ENCODE data around the gene INHBC.
"Not testable (repeated sequence)": the region's sequence is repeated elsewhere in the genome, so short reads cannot be mapped to it uniquely, and the experiment has no call there.

INHBC gene, protein sequence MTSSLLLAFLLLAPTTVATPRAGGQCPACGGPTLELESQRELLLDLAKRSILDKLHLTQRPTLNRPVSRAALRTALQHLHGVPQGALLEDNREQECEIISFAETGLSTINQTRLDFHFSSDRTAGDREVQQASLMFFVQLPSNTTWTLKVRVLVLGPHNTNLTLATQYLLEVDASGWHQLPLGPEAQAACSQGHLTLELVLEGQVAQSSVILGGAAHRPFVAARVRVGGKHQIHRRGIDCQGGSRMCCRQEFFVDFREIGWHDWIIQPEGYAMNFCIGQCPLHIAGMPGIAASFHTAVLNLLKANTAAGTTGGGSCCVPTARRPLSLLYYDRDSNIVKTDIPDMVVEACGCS

DNA sequence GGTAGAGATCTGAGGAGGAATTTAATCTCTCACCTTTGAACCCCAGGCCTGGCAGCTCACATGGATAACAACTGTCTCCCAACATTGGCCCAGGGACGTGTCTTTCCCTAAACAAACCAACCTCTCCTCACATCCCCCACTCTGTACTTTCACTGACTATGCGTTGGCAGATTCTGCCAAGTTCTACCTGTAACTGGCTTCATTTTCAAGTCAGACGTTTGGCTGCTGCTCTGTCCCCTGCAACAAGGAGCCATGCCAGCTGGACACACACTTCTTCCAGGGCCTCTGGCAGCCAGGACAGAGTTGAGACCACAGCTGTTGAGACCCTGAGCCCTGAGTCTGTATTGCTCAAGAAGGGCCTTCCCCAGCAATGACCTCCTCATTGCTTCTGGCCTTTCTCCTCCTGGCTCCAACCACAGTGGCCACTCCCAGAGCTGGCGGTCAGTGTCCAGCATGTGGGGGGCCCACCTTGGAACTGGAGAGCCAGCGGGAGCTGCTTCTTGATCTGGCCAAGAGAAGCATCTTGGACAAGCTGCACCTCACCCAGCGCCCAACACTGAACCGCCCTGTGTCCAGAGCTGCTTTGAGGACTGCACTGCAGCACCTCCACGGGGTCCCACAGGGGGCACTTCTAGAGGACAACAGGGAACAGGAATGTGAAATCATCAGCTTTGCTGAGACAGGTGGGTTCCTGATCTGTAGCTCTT is at the start of gene INHBC:
INHBC (plus strand) TSS at position 268 of the 707 bp plus-strand sequence; CDS start at position 371, 103 bp downstream.
- no peak for FAIRE-seq

DNA sequence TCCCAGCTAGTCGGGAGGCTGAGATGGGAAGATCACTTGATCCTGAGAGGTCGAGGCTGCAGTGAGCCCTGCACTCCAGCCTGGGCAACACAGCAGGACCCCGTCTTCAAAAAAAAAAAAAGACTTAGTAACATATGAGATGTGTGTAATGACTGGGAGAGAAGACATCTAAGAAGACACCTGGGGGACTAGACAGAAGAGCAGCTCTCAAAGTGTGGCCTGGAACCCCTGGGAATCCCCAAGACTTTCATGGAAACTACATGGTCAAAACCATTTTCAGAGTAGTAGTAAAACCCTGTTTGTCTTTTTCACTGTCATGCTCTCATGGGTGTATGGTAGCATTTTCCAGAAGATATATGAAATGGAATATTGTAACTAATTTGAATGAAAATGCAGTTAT is 49.0 kb upstream of the INHBC start:
- no peak for FAIRE-seq

DNA sequence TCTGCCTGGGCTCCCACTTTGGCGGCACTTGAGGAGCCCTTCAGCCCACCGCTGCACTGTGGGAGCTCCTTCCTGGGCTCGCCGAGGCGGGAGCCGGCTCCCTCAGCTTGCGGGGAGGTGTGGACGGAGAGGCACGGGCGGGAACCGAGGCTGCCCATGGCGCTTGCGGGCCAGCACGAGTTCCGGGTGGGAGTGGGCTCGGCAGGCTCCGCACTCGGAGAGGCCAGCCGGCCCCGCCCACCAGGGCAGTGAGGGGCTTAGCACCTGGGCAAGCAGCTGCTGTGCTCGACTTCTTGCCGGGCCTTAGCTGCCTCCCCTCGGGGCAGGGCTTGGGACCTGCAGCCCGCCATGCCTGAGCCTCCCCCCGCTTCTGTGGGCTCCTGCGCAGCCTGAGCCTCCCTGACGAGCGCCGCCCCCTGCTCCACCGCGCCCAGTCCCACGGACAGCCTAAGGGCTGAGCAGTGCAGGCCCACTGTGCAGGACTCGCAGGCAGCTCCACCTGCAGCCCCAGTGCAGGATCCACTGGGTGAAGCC is 48.3 kb upstream of the INHBC start:
- FAIRE-seq, result no peak

DNA sequence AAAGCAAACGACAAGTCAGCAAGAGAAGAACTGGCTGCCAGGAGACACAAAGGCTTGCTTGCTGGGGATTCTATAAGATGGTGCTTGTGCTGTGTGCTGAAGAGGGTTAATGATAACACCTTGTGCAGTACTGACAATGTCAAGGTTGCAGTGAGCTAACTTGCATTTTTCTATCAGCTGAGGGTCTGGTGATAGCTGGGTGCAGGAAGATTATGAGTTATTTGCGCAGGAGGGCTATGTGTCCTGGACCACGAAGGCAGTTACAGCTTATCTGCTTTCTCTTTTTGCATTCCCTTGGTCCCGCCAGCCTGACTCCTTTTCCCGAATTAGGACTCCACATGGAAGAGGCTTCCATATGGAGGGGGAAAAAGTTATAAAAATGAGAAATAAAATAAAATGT is 46.2 kb upstream of the INHBC start:
- no peak for FAIRE-seq

DNA sequence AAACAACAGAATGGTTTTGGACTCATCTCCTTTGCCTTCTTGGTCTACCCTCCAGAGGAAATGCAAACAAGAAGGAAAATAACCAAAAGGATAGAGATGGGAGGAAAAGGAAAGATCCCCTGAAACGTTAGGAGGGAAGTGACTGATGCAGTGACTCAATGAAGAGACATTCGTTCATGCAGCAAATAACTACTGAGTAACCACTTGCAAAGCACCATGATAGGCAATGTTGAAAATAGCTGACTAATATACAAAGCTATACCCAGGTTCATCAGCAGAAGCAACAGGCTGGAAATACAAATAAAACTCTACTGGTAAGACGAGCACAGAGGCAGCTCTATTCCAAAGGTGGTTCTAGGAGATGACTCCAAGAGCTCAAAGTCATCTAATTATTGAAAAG is 45.6 kb upstream of the INHBC start:
- FAIRE-seq, result no peak

DNA sequence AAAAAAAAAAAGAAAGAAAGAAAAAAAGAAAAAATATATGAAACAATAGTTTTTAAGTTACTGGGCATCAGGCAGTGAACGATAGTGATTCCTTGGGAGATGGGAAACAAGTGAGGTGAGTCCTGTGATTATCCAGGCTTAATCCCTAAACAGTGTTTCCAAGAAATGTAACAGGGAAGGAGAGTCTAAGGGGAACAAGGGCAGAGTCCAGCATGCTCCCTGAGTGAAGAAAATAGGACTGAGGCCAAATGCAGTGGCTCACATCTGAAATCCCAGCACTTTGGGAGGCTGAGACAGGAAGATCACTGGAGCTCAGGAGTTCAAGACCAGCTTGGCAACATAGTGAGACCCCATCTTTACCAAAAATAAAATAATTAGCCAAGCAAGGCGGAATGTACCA is 44.4 kb upstream of the INHBC start:
- FAIRE-seq, result no peak

DNA sequence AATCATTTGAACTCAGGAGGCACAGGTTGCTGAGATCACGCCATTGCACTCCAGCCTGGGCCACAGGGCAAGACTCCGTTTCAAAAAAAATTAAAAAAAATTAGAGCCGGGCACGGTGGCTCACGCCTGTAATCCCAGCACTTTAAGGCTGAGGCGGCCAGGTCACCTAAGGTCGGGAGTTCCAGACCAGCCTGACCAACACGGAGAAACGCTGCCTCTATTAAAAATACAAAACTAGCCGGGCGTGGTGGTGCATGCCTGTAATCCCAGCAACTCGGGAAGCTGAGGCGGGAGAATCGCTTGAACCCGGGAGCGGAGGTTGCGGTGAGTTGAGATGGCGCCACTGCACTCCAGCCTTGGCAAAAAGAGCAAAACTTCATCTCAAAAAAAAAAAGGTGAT is 39.5 kb upstream of the INHBC start:
- FAIRE-seq, result no peak

DNA sequence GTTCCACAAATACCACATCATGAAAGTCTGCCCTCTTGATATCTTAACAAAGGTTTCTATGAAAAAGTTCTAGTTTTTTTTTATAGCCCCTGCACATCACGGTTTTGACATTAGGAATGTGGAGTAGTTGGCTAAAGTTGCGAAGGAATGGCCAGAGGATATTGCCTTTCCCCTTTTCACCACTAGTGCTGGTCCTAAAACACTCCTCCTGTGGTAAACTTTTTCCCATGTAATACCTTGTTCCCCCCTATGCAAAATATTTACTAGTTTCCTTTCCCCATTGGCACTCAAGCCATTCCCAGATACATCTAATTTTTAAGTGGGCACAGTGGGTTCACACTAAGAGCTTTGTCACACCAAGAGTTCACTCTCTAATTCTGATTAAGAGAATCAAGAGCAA is 37.1 kb upstream of the INHBC start:
- FAIRE-seq, result no peak

DNA sequence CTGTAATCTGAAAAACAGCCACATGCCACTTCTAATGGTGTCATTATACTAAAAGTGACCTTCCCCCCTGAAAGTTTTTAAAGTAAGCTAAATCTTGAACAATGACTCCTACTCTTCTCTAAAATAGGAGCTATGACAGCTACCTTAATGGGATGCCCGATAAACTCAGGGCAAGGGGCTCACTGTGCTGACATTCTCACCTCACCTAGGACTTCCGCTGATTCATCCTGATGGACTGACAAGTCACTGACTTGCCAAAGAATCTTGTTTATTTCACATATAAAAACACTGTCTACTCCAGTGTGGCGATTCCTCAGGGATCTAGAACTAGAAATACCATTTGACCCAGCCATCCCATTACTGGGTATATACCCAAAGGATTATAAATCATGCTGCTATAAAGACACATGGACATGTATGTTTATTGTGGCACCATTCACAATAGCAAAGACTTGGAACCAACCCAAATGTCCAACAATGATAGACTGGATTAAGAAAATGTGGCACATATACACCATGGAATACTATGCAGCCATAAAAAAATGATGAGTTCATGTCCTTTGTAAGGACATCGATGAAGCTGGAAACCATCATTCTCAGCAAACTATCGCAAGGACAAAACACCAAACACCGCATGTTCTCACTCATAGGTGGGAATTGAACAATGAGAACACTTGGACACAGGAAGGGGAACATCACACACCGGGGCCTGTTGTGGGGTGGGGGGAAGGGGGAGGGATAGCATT is 34.7 kb upstream of the INHBC start:
- not testable (repeated sequence) for FAIRE-seq

DNA sequence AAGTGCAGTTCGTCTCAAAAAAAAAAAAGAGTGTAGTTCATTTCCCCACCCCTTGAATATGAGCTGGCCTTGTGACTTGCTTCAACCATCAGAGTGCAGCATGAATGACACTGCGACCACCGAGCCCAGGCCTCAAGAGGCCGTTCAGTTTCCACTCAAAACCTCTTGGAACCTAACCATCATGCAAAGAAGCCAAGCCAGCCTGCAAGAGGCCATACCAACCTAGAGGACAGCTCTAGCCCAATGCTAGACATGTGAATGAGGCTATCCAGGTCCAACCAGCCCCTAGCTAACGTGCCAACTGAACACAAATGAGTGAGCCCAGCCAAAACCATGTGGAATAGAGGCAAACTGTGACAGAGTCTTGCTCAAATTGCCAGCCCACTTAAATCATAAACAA is 33.4 kb upstream of the INHBC start:
- no peak for FAIRE-seq

DNA sequence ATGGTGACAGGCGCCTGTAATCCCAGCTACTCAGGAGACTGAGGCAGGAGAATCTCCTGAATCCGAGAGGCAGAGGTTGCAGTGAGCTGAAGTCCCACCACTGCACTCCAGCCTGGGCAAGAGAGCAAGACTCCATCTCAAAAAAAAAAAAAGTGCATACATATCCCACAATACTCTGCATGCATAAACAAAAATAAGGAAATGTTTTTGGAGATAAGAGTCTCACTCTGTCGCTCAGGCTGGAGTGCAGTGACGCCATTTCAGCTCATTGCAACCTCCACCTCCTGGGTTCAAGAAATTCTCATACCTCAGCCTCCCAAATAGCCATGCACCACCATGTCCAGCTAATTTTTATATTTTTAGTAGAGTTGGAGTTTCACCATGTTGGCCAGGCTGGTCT is 32.4 kb upstream of the INHBC start:
- not testable (repeated sequence) for FAIRE-seq

DNA sequence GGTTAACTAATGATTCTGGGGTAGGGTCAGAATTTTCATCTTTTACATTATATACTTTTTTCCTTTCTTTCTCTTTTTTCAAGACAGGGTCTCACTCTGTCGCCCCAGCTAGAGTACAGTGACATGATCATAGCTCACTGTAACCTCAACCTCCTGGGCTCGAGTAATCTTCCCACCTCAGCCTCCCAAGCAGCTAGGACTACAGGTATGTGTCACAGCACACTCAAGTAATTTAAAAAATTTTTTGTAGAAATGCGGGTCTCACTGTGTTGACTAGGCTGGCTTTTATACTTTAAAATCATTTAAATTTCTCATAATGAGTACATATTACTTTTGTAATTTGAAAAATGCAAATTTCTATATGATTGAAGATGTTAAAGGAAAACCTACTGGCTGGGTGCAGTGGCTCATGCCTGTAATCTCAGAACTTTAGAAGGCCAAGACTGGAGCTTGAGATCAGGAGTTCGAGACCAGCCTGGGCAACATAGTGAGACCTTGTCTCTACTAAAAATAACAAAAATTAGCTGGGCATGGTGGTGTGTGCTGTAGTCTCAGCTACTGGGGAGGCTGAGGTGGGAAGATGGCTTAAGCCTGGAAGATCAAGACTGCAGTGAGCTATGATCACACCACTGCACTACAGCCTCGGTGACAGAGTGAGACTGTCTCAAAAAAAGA is 29.5 kb upstream of the INHBC start:
- FAIRE-seq, result no peak

DNA sequence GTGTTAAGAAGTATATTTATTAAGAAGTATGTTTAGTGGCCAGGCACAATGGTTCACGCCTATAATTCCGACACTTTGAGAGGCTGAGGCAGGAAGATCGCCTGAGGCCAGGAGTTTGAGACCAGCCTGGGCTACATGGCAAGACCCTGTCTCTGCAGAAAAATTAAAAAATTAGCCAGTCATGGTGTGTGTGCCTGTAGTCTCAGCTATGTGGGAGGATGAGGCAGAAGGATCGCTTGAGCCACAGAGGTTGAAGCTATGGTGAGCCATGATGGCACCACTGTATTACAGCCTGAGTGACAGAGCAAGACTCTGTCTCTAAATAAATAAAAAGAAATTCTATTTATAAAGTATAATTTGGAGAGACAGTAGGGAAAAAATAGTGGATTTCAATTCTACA is 24.1 kb upstream of the INHBC start:
- FAIRE-seq, result no peak

DNA sequence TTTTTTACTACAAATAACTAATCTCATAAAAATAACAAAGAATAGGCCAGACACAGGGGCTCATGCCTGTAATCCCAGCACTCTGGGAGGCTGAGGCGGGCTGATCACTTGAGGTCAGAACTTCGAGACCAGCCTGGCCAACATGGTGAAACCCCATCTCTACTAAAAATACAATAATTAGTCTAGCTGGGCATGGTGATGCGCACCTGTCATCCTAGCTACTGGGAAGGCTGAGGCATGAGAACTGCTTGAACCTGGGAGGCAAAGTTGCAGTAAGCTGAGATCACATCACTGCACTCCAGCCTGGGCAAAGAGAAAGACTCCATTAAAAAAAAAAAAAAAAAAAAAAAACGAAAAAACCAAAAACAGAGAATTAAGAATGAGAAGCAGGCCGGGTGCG is 20.4 kb upstream of the INHBC start:
- FAIRE-seq, result not testable (repeated sequence)

DNA sequence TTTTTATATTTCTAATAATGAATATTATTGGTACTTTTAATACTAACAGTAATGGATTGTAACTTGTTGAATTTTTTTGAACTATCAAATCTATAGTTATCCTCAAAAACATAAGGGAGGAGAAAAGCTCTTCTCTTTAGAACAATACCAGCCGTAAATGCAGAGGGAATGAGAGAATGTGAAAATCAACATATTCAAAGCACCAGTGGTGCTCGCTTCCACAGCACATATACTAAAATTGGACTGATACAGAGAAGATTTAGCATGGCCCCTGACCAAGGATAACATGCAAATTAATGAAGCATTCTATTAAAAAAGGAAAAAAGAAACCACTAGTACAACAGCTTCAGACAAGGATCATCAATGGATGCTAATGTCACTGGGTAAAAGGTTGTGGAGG is 19.5 kb upstream of the INHBC start:
- FAIRE-seq, result no peak

DNA sequence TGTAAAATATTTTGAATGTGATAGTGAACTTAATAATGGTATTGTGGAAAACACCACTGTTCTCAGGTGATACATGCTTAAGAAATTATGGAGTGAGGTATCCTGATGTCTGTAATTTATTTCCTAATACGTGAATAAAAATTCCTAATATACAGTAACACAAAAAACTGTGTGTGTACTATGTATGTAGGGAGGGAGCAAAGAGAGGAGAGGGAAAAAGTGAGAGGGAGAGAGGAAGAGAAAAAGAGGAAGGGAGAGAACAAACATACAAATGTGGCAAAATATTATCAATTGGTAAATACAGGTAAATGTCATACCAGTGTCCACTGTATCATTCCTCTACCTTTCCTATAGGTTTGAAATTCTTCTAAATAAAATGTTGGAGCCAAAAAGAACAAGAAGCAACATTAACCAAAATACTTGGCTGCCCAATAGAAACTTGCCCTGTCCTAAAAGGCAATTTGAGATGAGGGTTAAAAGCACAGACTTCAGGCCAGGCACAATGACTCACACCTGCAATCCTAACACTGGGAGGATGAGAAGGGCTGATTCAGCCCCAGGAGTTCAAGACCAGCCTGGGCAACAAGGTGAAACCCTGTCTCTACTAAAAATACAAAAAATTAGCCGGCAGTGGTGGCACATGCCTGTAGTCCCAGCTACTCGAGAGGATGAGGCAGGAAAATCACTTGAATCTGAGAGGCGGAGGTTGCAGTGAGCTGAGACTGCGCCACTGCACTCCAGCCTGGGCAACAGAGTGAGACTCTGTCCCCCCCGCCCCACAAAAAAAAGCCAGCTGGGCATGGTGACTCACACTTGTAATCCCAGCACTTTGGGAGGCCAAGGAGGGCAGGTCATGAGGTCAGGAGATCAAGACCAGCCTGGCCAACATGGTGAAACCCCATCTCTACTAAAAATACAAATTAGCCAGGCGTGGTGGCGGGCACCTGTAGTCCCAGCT is 18.3 kb upstream of the INHBC start:
- no peak for FAIRE-seq

DNA sequence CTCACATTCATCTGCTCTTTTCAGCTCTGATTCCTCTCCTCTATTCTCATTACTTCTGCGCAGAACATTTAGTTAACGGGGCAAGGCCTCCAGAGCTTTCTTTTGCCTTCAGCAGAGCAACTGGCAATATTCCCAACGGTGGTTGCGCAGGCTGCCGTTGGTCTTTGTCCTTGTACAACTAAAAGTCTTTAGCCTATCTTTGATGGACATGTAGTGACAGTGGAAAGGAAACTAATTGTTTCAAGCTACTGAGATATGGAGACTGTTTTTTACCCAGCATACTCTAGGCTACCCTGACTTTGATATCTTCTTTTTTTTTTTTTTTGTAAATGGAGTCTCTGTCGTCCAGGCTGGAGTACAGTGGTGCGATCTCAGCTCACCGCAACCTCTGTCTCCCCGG is 16.3 kb upstream of the INHBC start:
- FAIRE-seq, result no peak

DNA sequence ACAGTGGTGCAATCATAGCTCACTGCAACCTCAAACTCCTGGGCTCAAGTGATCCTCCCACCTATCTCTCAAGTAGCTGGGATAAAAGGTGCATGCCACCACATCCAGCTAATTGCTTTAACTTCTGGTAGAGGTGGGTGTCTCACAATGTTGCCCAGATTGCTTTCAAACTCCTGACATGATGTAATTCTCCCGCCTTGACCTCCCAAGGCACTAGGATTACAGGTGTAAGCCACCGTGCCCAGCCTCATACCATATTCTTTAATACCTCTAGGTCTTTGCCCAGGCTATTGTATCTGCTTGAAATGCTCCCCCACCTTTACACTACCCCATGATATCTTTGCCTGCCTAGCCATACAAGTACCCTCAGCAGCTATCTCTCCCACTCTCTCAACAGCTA is 15.1 kb upstream of the INHBC start:
- FAIRE-seq, result no peak

DNA sequence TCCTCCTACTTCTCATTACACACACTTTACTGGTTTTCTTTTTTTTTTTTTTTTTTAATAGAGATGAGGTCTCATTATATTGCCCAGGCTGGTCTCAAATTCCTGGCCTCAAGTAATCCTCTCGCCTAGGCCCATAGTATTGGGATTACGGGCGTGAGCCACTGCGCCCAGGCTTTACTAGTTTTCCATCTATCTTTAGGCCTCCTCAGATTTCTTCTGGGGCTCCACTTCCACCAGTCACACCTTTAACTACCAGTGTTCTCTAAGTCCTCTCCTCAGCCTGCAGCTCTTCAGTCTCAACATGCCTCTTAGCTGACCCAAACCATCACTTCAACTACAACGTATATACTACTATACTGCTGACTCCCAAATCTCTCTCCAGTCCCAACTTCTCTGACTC is 14.1 kb upstream of the INHBC start:
- no peak for FAIRE-seq

DNA sequence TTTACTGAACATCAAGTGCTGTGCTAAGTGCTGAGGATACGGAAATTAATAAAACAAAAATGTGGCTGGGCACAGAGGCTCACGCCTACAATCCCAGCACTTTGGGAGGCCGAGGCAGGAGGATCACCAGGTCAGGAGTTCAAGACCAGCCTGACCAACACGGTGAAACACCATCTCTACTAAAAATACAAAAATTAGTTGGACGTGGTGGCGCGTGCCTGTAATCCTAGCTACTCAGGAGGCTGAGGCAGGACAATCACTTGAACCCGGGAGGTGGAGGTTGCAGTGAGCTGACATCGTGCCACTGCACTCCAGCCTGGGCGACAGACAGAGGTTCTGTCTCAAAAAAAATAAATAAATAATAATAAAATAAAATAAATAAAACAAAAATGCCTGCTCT is 7.6 kb upstream of the INHBC start:
- not testable (repeated sequence) for FAIRE-seq

DNA sequence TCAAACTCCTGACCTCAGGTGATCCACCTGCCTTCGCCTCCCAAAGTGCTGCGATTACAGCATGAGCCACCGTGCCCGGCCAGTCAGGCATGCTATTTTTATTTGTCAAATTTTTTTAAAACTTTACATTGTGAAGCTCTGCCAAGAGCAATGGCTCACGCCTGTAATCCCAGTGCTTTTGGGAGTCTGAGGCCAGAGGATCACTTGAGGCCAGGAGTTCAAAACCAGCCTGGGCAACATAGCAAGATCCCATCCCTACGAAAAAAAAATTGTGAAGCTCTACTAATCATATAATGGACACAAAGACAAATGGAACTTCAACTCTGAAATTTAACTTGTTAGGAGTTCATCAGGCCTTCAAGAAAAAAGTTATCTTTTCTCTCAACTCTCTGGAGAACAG is 5.6 kb upstream of the INHBC start:
- FAIRE-seq, result no peak

Measured in A204.1 (cell line).